Liver (tissue), 3 donors: Measurements from ENCODE around the gene AKT3.

Source experiments
- GABPA ChIP-seq, 2 donors: IDR thresholded peaks in 1 of 2; conservative IDR thresholded peaks in 1 of 2; 2 replicates each; pipeline ENCODE4 v1.6.1; 2016; ENCODE audit warnings: antibody characterized with exemption in 2 of 2, mild to moderate bottlenecking in 1 of 2, moderate library complexity in 1 of 2
- JUND ChIP-seq, 2 donors: IDR thresholded peaks; 2 replicates each; pipeline ENCODE4 v1.6.1; 2016; ENCODE audit warnings: antibody characterized with exemption in 2 of 2
- NR2F2 ChIP-seq: IDR thresholded peaks from 2 replicates; pipeline ENCODE4 v1.6.1; 2016; ENCODE audit warnings: antibody characterized with exemption
- RAD21 ChIP-seq, 2 donors: IDR thresholded peaks; 2 replicates each; pipeline ENCODE4 v1.6.1; 2016; ENCODE audit warnings: antibody characterized with exemption in 2 of 2, mild to moderate bottlenecking in 2 of 2
- TAF1 ChIP-seq: conservative IDR thresholded peaks from 2 replicates; pipeline ENCODE4 v1.6.1; 2016; ENCODE audit warnings: antibody characterized with exemption, mild to moderate bottlenecking
- YY1 ChIP-seq: IDR thresholded peaks from 2 replicates; pipeline ENCODE4 v1.6.1; 2016; ENCODE audit warnings: antibody characterized with exemption, mild to moderate bottlenecking
- ZBTB33 ChIP-seq: IDR thresholded peaks from 2 replicates; pipeline ENCODE4 v1.6.1; 2016; ENCODE audit warnings: antibody characterized with exemption
- TF ChIP-seq, protein P1 (sequence below): IDR thresholded peaks from 2 replicates; pipeline ENCODE4 v1.6.1; 2016; ENCODE audit warnings: antibody characterized with exemption, mild to moderate bottlenecking
- TF ChIP-seq, protein P2 (sequence below): fragments of 150-350 bp; IDR thresholded peaks from 2 replicates; pipeline ENCODE4 v1.5.1; 2017; ENCODE audit warnings: improper control_type of control experiment, low read depth, low read length; ENCODE audit not compliant: missing input control
- donor health status: healthy.
- donor health status: healthy.

GRCh38 chr1:243846761-243847160 is 3.3 kb downstream of the AKT3 start:
- no peak for TF ChIP-seq NR2F2
- TF ChIP-seq, protein P1, sequence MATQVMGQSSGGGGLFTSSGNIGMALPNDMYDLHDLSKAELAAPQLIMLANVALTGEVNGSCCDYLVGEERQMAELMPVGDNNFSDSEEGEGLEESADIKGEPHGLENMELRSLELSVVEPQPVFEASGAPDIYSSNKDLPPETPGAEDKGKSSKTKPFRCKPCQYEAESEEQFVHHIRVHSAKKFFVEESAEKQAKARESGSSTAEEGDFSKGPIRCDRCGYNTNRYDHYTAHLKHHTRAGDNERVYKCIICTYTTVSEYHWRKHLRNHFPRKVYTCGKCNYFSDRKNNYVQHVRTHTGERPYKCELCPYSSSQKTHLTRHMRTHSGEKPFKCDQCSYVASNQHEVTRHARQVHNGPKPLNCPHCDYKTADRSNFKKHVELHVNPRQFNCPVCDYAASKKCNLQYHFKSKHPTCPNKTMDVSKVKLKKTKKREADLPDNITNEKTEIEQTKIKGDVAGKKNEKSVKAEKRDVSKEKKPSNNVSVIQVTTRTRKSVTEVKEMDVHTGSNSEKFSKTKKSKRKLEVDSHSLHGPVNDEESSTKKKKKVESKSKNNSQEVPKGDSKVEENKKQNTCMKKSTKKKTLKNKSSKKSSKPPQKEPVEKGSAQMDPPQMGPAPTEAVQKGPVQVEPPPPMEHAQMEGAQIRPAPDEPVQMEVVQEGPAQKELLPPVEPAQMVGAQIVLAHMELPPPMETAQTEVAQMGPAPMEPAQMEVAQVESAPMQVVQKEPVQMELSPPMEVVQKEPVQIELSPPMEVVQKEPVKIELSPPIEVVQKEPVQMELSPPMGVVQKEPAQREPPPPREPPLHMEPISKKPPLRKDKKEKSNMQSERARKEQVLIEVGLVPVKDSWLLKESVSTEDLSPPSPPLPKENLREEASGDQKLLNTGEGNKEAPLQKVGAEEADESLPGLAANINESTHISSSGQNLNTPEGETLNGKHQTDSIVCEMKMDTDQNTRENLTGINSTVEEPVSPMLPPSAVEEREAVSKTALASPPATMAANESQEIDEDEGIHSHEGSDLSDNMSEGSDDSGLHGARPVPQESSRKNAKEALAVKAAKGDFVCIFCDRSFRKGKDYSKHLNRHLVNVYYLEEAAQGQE, result no peak
- TF ChIP-seq JUND (IDR thresholded peaks at IDR 0.05), result no peak
- TF ChIP-seq YY1, result no peak
- TF ChIP-seq, protein P2, sequence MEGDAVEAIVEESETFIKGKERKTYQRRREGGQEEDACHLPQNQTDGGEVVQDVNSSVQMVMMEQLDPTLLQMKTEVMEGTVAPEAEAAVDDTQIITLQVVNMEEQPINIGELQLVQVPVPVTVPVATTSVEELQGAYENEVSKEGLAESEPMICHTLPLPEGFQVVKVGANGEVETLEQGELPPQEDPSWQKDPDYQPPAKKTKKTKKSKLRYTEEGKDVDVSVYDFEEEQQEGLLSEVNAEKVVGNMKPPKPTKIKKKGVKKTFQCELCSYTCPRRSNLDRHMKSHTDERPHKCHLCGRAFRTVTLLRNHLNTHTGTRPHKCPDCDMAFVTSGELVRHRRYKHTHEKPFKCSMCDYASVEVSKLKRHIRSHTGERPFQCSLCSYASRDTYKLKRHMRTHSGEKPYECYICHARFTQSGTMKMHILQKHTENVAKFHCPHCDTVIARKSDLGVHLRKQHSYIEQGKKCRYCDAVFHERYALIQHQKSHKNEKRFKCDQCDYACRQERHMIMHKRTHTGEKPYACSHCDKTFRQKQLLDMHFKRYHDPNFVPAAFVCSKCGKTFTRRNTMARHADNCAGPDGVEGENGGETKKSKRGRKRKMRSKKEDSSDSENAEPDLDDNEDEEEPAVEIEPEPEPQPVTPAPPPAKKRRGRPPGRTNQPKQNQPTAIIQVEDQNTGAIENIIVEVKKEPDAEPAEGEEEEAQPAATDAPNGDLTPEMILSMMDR, result no peak
- TF ChIP-seq GABPA (IDR thresholded peaks at IDR 0.05 in 1 of 2, conservative IDR thresholded peaks at IDR 0.05 in 1 of 2), result no peak
- TF ChIP-seq TAF1, result no peak
- TF ChIP-seq RAD21 (IDR thresholded peaks at IDR 0.05), result no peak
- TF ChIP-seq ZBTB33, result no peak
